Myocyte (in vitro differentiated cells): ENCODE results near the gene IFIH1. TPM values are rescaled to one million over a fixed set of nuclear protein-coding genes. Genes with fewer than 3 reads are reported as not detected.

Source experiments
- DNase-seq: peaks from one replicate; pipeline ENCODE4 v3.0.0-alpha.2; 2012; ENCODE audit warnings: low read depth
- total RNA-seq: library from RNA; depleted of rRNA; stranded (reverse); fragments of >200 nt; gene quantifications from 2 replicates; pipeline ENCODE4 v1.2.3, GENCODE V29; 2014

The IFIH1 gene
- total RNA-seq, 1 donor from 2014 or later = 5.1 TPM

GRCh38 chr2:162219426-162219825, 99.1 kb downstream of the IFIH1 start:
- DNase-seq = no peak

DNA sequence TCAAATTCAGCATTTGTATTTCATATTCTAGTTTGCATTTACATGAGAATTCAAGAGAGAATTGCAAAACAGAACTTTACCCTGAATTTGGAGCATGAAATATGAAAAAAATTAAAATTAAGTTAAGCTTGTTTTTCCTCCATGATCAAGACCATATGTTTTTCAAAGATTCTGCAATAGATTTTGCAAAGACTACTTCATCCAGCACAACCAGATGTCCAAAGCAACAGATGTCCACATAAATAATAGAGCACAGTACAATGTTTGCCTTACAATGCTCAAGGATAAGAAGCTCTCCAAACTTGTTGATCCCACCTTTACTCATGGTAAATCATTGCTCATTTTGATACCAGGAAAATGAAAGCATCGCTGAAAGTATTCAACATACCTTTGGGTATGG, 100.9 kb downstream of the IFIH1 start:
- no peak for DNase-seq

Other genes with a start within 250 kb of the IFIH1 start
- 13.0 and 19.6 TPM in 2 replicates for gene DPP4, start 244.5 kb downstream of the IFIH1 start, total RNA-seq
- gene GCG, start 166.4 kb downstream of the IFIH1 start, total RNA-seq = not detected in 2 replicates
- gene FAP, start 75.2 kb downstream of the IFIH1 start, total RNA-seq = 48.4 and 57.7 TPM in 2 replicates
- 1.3 and 2.0 TPM in 2 replicates for gene GCA, start 25.4 kb upstream of the IFIH1 start, total RNA-seq